SK-N-SH (cell line): Measurements from ENCODE around the gene PRPSAP2. TPM values are rescaled to one million over a fixed set of nuclear protein-coding genes. Genes with fewer than 3 reads are reported as not detected.

Experiments used
- CTCF ChIA-PET: fragments of 300-600, 350-600 bp; formaldehyde crosslinking; extraction: SDS; loops from one replicate; lab custom pipeline; 2021; lab: Yijun Ruan, JAX
- POLR2A ChIA-PET: fragments of 350-600 bp; sonication (Branson Sonifier 250); formaldehyde crosslinking; extraction: SDS; loops from one replicate; lab custom pipeline; 2020; ENCODE audit warnings: antibody characterized with exemption, inconsistent platforms; lab: Yijun Ruan, JAX
- DNase-seq: peaks from one replicate; pipeline ENCODE4 v3.0.0; 2012
- H2AFZ ChIP-seq: fragments of 200-600 bp; sonication (generic); 2 replicates; pipeline ENCODE4 v1.8.1; 2016; ENCODE audit warnings: antibody characterized with exemption, mild to moderate bottlenecking, low read depth
- H3F3A ChIP-seq: fragments of 200-600 bp; sonication (generic); replicated peaks from 2 replicates; pipeline ENCODE3; 2016; ENCODE audit warnings: antibody characterized with exemption, mild to moderate bottlenecking; ENCODE audit not compliant: insufficient read depth
- H3K27ac ChIP-seq, 2 experiments: fragments of 200-500 bp in 1 of 2; fragments of 200-600 bp in 1 of 2; sonication (Bioruptor generic) in 1 of 2; sonication (generic), shearing (Covaris generic) in 1 of 2; 2 replicates each; pipeline versions ENCODE4 v1.5.1 to v1.6.1; 2014 to 2016; ENCODE audit warnings: low read depth in 2 of 2, inconsistent platforms in 1 of 2, low read length in 1 of 2, mild to moderate bottlenecking in 1 of 2, mixed read lengths in 1 of 2
- H3K27me3 ChIP-seq: fragments of 200-600 bp; sonication (generic), shearing (Covaris generic); 2 replicates; pipeline ENCODE4 v1.6.1; 2016; ENCODE audit warnings: mixed run types; ENCODE audit not compliant: insufficient read depth
- H3K36me3 ChIP-seq, 2 experiments: fragments of 200-500 bp in 1 of 2; fragments of 200-600 bp in 1 of 2; sonication (Bioruptor generic) in 1 of 2; sonication (generic) in 1 of 2; replicated peaks in 1 of 2; 2 replicates each; pipeline versions ENCODE3 to v1.5.1; 2014 to 2016; ENCODE audit warnings: low read length in 1 of 2, mild to moderate bottlenecking in 1 of 2; ENCODE audit not compliant: insufficient read depth in 2 of 2, control insufficient read depth in 1 of 2
- H3K4me1 ChIP-seq, 2 experiments: fragments of 200-500 bp in 1 of 2; fragments of 200-600 bp in 1 of 2; sonication (Bioruptor generic) in 1 of 2; sonication (generic), shearing (Covaris generic) in 1 of 2; 2 replicates each; pipeline versions ENCODE4 v1.5.1 to v1.6.1; 2014 to 2016; ENCODE audit warnings: low read depth in 1 of 2, low read length in 1 of 2, mixed run types in 1 of 2; ENCODE audit not compliant: insufficient read depth in 2 of 2, control insufficient read depth in 1 of 2
- H3K4me2 ChIP-seq: fragments of 200-600 bp; sonication (generic), shearing (Covaris generic); 2 replicates; pipeline ENCODE4 v1.6.1; 2017; ENCODE audit warnings: mixed run types
- H3K4me3 ChIP-seq, 2 experiments: fragments of 200-500 bp in 1 of 2; fragments of 200-600 bp in 1 of 2; sonication (Bioruptor generic) in 1 of 2; sonication (generic), shearing (Covaris generic) in 1 of 2; 2 replicates each; pipeline versions ENCODE4 v1.5.1 to v1.8.1; 2014 to 2016; ENCODE audit warnings: low read depth in 2 of 2, inconsistent platforms in 1 of 2, low read length in 1 of 2, mild to moderate bottlenecking in 1 of 2, mixed read lengths in 1 of 2, moderate library complexity in 1 of 2
- H3K79me2 ChIP-seq: fragments of 200-600 bp; sonication (generic); 2 replicates; pipeline ENCODE4 v1.8.1; 2017; ENCODE audit warnings: mild to moderate bottlenecking; ENCODE audit not compliant: insufficient read depth
- H3K9ac ChIP-seq: fragments of 200-600 bp; sonication (generic); 2 replicates; pipeline ENCODE4 v1.6.1; 2017; ENCODE audit warnings: mixed run types
- H3K9me2 ChIP-seq: fragments of 200-600 bp; sonication (generic); 2 replicates; pipeline ENCODE4 v1.6.1; 2017; ENCODE audit warnings: mixed run types
- H3K9me3 ChIP-seq: fragments of 200-600 bp; sonication (generic); 2 replicates; pipeline ENCODE4 v1.6.1; 2017; ENCODE audit warnings: mixed run types, mild to moderate bottlenecking, moderate library complexity
- H4K20me1 ChIP-seq: fragments of 200-600 bp; sonication (generic); 2 replicates; pipeline ENCODE4 v1.6.1; 2017; ENCODE audit warnings: mild to moderate bottlenecking, mixed run types; ENCODE audit not compliant: insufficient read depth
- CHD2 ChIP-seq: fragments of 150-350 bp; IDR thresholded peaks from 2 replicates; pipeline ENCODE4 v1.6.1; 2018; ENCODE audit warnings: low read length; ENCODE audit not compliant: partially characterized antibody
- ELF1 ChIP-seq: IDR thresholded peaks from 2 replicates; pipeline ENCODE4 v1.4.0; 2012
- EZH2phosphoT487 ChIP-seq: fragments of 200-600 bp; sonication (generic); IDR thresholded peaks from 2 replicates; pipeline ENCODE4 v1.6.1; 2017; ENCODE audit warnings: low read depth, mixed run types, mild to moderate bottlenecking, antibody characterized with exemption, moderate library complexity, borderline replicate concordance
- FOXJ3 ChIP-seq: sonication (generic); formaldehyde crosslinking; IDR thresholded peaks from 2 replicates; pipeline ENCODE4 v1.5.1; 2020; ENCODE audit warnings: mild to moderate bottlenecking, missing genetic modification reagents
- IRF3 ChIP-seq: fragments of 150-350 bp; IDR thresholded peaks from 2 replicates; pipeline ENCODE4 v1.6.1; 2016; ENCODE audit warnings: mild to moderate bottlenecking, low read depth, low read length
- JUND ChIP-seq: IDR thresholded peaks from 2 replicates; pipeline ENCODE4 v1.4.0; 2012
- MXI1 ChIP-seq: IDR thresholded peaks from 2 replicates; pipeline ENCODE4 v1.6.1; 2012; ENCODE audit warnings: mild to moderate bottlenecking, low read depth, low read length, improper control_type of control experiment
- NRF1 ChIP-seq: IDR thresholded peaks from 2 replicates; pipeline ENCODE4 v1.6.1; 2012; ENCODE audit warnings: low read depth, mild to moderate bottlenecking, low read length
- PBX3 ChIP-seq: IDR thresholded peaks from 2 replicates; pipeline ENCODE4; 2012
- SMC3 ChIP-seq: IDR thresholded peaks from 2 replicates; pipeline ENCODE4 v1.6.1; 2012; ENCODE audit warnings: low read depth, low read length, improper control_type of control experiment
- TAF1 ChIP-seq: IDR thresholded peaks from 2 replicates; pipeline ENCODE4 v1.6.1; 2012; ENCODE audit warnings: low read depth, mild to moderate bottlenecking, low read length, moderate library complexity, borderline replicate concordance
- ZBTB33 ChIP-seq: IDR thresholded peaks from 2 replicates; pipeline ENCODE4 v1.4.0; 2012; ENCODE audit warnings: low read depth, borderline replicate concordance
- WGBS: methylation state at CpG from one replicate; pipeline ENCODE4 v1.1.6; 2017; ENCODE audit warnings: low lambda C conversion rate; 5-methylcytosine and 5-hydroxymethylcytosine counted together
- polyA plus RNA-seq, 3 experiments: library from polyadenylated mRNA; depleted of rRNA; stranded (reverse); fragments of >200 nt; gene quantifications; 2 replicates each; pipeline ENCODE4 v1.2.3, GENCODE V29; 2012
- TF ChIP-seq, protein P1 (sequence below): IDR thresholded peaks from 2 replicates; pipeline ENCODE4 v1.6.1; 2012; ENCODE audit warnings: mild to moderate bottlenecking, low read depth, low read length, moderate library complexity
- TF ChIP-seq, protein P2 (sequence below): IDR thresholded peaks from 2 replicates; pipeline ENCODE4 v1.4.0; 2012; ENCODE audit warnings: low read depth, borderline replicate concordance
- TF ChIP-seq, protein P3 (sequence below): fragments of 200-600 bp; sonication (generic); IDR thresholded peaks from 2 replicates; pipeline ENCODE4 v1.6.1; 2017; ENCODE audit warnings: antibody characterized with exemption, mild to moderate bottlenecking, moderate library complexity
- TF ChIP-seq, protein P4 (sequence below): fragments of 150-350 bp; IDR thresholded peaks from 2 replicates; pipeline ENCODE4 v1.6.1; 2017; ENCODE audit warnings: antibody characterized with exemption, low read length, low read depth, borderline replicate concordance

PRPSAP2 gene
- polyA plus RNA-seq, 1 of the 3 experiments (the other 2 are of a cell fraction) = 27.6 TPM

- H3K4me3 ChIP-seq = no peak overlapping the region
- no peaks in the 10 kb centered on the region for H4K20me1 ChIP-seq
- H3K4me1 ChIP-seq = peaks cover 4 to 24% of the 10 kb centered on the region in 2 experiments; a peak in 2 of 4 replicates
- peaks cover 0 to 6% of the 10 kb centered on the region in 2 experiments for H3K36me3 ChIP-seq
- ChIA-PET CTCF (interaction anchor here (1.9 kb wide), 1 partner anchor 9 kb away, joined by 10 read pairs; no protein-coding TSS in a partner anchor), POLR2A (no interaction called here)
- H2AFZ ChIP-seq = no peak overlapping the region
- no peaks in the 10 kb centered on the region for H3K9me2 ChIP-seq
- 94% methylated on average over 15 of the region's 23 CpGs for WGBS
- no peak overlapping the region for H3K4me2 ChIP-seq
- H3K27me3 ChIP-seq = no peaks in the 10 kb centered on the region
- H3K27ac ChIP-seq = no peak overlapping the region
- no peak for DNase-seq
- no peaks in the 10 kb centered on the region for H3K9me3 ChIP-seq
- H3K79me2 ChIP-seq = no peaks in the 10 kb centered on the region
- H3F3A ChIP-seq = peaks cover 4% of the 10 kb centered on the region
- TF ChIP-seq SMC3 = no peak
- no peak for TF ChIP-seq PBX3
- no peak for TF ChIP-seq IRF3
- TF ChIP-seq, protein P1, sequence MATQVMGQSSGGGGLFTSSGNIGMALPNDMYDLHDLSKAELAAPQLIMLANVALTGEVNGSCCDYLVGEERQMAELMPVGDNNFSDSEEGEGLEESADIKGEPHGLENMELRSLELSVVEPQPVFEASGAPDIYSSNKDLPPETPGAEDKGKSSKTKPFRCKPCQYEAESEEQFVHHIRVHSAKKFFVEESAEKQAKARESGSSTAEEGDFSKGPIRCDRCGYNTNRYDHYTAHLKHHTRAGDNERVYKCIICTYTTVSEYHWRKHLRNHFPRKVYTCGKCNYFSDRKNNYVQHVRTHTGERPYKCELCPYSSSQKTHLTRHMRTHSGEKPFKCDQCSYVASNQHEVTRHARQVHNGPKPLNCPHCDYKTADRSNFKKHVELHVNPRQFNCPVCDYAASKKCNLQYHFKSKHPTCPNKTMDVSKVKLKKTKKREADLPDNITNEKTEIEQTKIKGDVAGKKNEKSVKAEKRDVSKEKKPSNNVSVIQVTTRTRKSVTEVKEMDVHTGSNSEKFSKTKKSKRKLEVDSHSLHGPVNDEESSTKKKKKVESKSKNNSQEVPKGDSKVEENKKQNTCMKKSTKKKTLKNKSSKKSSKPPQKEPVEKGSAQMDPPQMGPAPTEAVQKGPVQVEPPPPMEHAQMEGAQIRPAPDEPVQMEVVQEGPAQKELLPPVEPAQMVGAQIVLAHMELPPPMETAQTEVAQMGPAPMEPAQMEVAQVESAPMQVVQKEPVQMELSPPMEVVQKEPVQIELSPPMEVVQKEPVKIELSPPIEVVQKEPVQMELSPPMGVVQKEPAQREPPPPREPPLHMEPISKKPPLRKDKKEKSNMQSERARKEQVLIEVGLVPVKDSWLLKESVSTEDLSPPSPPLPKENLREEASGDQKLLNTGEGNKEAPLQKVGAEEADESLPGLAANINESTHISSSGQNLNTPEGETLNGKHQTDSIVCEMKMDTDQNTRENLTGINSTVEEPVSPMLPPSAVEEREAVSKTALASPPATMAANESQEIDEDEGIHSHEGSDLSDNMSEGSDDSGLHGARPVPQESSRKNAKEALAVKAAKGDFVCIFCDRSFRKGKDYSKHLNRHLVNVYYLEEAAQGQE = no peak
- TF ChIP-seq, protein P2, sequence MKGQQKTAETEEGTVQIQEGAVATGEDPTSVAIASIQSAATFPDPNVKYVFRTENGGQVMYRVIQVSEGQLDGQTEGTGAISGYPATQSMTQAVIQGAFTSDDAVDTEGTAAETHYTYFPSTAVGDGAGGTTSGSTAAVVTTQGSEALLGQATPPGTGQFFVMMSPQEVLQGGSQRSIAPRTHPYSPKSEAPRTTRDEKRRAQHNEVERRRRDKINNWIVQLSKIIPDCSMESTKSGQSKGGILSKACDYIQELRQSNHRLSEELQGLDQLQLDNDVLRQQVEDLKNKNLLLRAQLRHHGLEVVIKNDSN = no peak
- TF ChIP-seq, protein P3, sequence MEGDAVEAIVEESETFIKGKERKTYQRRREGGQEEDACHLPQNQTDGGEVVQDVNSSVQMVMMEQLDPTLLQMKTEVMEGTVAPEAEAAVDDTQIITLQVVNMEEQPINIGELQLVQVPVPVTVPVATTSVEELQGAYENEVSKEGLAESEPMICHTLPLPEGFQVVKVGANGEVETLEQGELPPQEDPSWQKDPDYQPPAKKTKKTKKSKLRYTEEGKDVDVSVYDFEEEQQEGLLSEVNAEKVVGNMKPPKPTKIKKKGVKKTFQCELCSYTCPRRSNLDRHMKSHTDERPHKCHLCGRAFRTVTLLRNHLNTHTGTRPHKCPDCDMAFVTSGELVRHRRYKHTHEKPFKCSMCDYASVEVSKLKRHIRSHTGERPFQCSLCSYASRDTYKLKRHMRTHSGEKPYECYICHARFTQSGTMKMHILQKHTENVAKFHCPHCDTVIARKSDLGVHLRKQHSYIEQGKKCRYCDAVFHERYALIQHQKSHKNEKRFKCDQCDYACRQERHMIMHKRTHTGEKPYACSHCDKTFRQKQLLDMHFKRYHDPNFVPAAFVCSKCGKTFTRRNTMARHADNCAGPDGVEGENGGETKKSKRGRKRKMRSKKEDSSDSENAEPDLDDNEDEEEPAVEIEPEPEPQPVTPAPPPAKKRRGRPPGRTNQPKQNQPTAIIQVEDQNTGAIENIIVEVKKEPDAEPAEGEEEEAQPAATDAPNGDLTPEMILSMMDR = no peak
- TF ChIP-seq ZBTB33 = no peak
- no peak for TF ChIP-seq EZH2phosphoT487
- TF ChIP-seq JUND = no peak
- TF ChIP-seq MXI1 = no peak
- TF ChIP-seq FOXJ3 (CRISPR knock-in tag) = no peak
- no peak for TF ChIP-seq ELF1
- no peak for TF ChIP-seq CHD2
- TF ChIP-seq, protein P4, sequence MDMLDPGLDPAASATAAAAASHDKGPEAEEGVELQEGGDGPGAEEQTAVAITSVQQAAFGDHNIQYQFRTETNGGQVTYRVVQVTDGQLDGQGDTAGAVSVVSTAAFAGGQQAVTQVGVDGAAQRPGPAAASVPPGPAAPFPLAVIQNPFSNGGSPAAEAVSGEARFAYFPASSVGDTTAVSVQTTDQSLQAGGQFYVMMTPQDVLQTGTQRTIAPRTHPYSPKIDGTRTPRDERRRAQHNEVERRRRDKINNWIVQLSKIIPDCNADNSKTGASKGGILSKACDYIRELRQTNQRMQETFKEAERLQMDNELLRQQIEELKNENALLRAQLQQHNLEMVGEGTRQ = no peak
- TF ChIP-seq NRF1 = no peak
- TF ChIP-seq TAF1 = no peak
- TF ChIP-seq, all 33 proteins: peak for 0
- H3K9ac ChIP-seq = no peak overlapping the region
Observed at GRCh38 chr17:18968945-18969887, 111.3 kb downstream of the PRPSAP2 start.
